ENCODE data around the gene SELENOS.

Gene SELENOS

DNA sequence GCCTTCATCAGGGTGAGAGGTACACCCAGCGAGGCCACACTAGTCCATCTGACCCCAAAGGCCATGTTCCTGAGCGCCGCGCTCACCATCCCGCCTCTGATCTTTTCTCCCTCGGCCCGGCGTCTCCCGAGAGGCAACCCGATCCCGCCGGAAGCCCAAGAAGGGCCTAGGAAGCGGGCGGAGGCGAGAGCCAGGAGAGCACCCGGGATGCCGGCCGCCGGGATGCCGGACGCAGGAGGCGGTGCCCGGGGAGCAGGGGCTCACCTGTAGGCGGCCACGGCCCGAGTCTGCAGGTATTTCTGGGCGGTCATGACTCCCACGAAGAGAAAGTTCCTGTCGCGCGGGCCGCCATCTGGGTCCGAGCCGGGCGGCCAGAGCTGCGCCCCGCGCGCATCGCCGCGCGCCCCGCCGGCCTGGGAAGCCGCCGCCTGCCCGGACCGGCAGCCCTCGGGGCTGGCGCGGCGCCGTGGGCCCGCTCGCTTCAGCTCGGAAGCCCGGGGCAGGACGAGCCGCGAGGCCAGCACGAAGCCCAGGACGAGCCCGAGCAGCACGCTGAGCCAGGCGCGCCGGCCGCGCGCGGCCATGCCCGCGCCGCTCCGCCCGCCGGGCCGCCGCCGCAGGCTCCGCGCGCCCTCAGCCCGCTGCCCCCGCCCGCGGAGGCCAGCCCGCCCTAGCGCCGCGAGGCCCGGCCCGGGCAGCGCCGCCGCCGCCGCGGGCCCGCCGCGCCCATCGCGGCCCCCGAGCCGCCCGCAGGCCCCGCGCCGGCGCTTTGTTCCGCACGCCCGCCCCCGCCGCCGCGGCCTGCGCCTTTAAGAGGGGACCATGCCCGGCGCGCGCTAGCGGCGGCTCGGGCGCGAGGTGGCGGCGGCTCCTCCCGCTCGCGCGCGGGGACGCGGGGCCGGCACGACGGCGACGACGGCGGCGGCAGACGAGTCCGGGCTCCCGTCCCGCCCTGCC lies 26.1 kb downstream of the SELENOS start:
- DNase-seq (ENCODE audit: low spot score): peak; percentile 59

DNA sequence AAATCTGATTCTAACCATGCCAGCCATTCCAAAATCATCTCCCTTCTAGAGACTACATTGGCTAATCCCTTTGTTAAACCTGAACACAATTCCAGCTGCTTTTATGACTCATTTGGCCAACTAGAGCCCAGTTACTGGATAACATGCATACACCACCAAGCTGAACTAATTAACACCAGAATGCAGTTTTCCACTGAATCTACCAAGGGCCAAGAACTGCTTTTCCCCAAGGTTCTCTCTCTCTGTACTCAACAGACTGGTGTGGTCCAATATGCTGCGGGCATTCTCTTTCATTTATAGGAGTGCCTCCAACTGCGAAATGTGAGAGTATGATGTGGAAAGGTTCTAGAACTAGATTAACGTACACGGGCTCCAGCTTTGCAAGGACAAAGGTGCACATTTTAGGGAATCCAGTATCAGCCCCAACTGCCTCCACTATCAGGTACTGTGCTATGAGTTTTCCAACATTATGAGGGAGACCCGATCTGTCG lies 26.9 kb downstream of the SELENOS start:
- peak; percentile 32 for DNase-seq (ENCODE audit: low spot score)

- DNase-seq (ENCODE audit: low spot score): no peak
Measured at GRCh38 chr15:101248274-101248673, 29.0 kb downstream of the SELENOS start.

GRCh38 chr15:101246824-101247745 lies 30.2 kb downstream of the SELENOS start:
- DNase-seq (ENCODE audit: low spot score): no peak

GRCh38 chr15:101246391-101246790 lies 30.9 kb downstream of the SELENOS start:
- no peak for DNase-seq (ENCODE audit: low spot score)

GRCh38 chr15:101244889-101245668 lies 32.2 kb downstream of the SELENOS start:
- DNase-seq (ENCODE audit: low spot score): no peak

DNA sequence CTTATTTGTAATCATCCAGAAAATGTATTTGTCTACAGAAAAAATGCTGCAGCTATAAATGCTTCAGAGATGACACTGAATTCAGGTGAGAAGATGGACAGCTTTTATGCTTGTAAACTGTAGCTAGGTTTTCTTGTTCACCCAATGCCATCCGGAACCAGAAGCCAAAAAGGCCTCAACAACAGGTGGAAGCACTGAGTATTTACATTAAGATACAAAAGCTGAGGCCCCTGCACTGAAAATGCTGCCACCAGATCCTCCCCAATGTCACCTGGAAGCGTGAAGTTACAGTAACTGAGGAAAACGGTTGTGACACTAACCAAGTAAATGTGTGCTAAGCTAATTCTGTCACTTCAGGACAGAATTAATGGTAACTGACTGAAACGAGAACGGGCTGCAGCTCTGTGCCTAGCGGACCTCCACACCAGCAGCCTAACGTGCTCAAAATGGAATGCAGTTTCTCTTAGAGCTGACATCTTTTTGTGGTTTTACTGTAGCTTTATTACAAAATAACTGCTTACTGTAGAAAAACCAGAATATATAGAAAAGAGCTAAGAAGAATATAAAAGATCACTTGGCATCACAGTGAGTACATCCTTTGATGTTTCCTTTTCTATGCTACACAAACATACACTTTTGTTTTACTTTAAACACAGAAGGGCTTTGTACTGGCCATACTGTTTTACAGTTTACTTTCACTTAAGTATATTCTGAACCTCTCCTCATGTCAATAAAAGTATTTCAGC lies 33.1 kb downstream of the SELENOS start:
- DNase-seq (ENCODE audit: low spot score): no peak

DNA sequence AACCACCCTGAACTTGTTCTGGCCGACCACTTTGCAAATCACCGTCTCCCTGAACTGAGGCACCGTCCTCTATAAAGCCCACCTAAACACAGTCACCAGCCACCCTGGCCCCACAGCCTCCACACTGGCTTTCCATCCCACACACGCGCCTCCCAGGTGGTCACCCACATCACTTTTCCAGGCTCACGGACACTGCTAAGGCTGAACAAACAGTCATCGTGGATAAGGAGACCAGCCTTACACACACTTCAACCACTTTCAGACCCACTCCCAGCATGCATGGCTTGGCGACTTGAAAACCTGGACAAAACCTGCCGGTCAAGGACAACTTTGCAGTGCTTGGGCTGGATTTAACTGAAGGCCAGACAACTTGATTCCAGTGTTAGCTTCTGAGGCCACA lies 33.9 kb downstream of the SELENOS start:
- no peak for DNase-seq (ENCODE audit: low spot score)

GRCh38 chr15:101242999-101243336 lies 34.3 kb downstream of the SELENOS start:
- DNase-seq (ENCODE audit: low spot score): no peak

- DNase-seq (ENCODE audit: low spot score): no peak
Measured at GRCh38 chr15:101242160-101242998, 34.9 kb downstream of the SELENOS start.

- DNase-seq (ENCODE audit: low spot score): no peak
Measured at GRCh38 chr15:101240358-101240757, 36.9 kb downstream of the SELENOS start.

DNA sequence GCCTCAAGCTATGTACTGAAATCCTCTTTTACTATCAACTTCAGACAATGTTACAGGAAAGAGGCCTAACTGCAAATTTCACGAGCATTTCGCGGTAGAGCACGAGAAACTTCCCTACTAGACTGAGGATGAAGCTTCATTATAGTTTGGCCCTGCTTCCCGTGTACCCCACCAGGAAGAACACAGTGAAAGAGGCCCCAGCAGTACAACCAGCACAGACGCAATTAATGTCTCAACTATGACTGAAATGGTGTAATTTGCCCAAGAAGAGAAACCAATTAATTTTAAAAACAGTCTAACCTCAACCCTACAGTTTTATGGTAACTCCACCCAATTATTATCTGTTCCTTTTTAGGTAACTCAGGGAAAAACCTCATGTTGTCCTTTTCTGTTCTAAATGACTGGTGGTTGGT lies 37.6 kb downstream of the SELENOS start:
- no peak for DNase-seq (ENCODE audit: low spot score)

GRCh38 chr15:101237251-101237650 lies 40.0 kb downstream of the SELENOS start:
- no peak for DNase-seq (ENCODE audit: low spot score)

GRCh38 chr15:101233651-101234280 lies 43.5 kb downstream of the SELENOS start:
- no peak for DNase-seq (ENCODE audit: low spot score)

DNA sequence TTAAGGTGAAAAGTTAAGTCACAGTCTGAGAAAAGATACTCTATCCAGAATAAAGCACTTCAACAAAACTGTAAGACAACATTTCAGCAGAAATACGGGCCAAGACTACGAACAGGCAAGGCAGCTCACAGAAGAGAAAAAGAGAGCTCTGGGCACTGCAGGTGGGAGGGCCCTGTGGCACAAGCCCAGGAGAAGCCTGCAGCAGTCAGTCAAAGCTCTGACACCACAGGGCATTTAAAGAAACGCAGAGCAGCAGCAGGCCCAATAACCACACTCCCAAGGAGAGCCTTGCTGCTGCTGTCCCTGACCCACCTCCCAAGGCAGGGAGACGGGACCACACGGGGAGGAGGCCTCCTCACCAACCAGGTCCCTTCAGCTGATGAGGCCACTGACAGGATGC lies 44.6 kb downstream of the SELENOS start:
- DNase-seq (ENCODE audit: low spot score): no peak

DNA sequence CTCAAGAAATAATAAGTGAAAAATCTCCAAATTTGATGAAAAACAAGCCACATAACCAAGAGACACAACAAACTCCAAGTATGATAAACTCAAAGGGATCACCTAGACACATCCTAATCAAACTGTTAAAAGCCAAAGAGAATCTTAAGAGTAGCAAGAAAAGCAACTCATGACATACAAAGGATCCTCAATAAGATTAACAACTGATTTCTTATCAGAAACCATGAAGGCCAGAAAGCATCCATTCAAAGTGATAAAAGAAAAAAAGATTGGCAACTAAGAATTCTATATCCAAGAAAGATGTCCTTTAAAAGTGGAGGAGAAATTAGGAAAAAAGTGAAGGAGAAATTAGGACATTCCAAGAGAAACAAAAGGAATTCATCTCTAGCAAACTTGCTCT lies 49.0 kb downstream of the SELENOS start:
- no peak for DNase-seq (ENCODE audit: low spot score)

DNA sequence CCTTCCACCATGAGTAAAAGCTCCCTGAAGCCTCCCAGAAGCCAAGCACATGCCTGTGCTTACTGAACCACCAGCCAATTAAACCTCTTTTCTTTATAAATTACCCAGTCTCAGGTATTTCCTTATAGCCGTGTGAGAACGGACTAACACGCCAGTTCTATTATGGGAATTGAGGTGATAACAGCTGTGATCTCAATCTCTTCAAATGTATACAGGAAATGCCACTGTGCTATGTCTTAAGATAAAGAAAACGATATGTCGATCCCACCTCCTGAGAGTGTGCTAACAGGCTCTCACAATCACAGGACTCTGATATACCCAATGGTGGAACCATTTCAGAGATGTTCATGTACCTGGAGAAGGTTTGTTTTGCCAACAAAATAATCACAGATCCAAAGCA lies 51.6 kb downstream of the SELENOS start:
- DNase-seq (ENCODE audit: low spot score): no peak
